ENCODE results near the gene WDR26. TPM values are rescaled to one million over a fixed set of nuclear protein-coding genes. Genes with fewer than 3 reads are reported as not detected.

WDR26 gene
- total and polyA plus RNA-seq, 2 of the 4 experiments (the other 2 are of a cell fraction): 23.8 to 46.4 TPM

- no peak overlapping the region for H3K27ac ChIP-seq (ENCODE audit: insufficient read depth, low read length)
These were observed 2.9 kb downstream of the WDR26 start for GRCh38 chr1:224431726-224432125.

More at GRCh38 chr1:224431726-224432125, 2.9 kb downstream of the WDR26 start:
- no peak overlapping the region for H2BK15ac ChIP-seq (ENCODE audit: low read depth, low read length)
- BruUV-seq (replicated peaks): no TSS peak
- peak overlapping the region; percentile 94 for H2BK5ac ChIP-seq (ENCODE audit: low read depth, low read length, poor library complexity, severe bottlenecking)
- H2AK9ac ChIP-seq (replicated peaks; ENCODE audit: low read depth, low read length, poor library complexity): no peak overlapping the region
- peaks cover 7 to 29% of the 10 kb centered on the region in 2 experiments for H3K79me1 ChIP-seq (ENCODE audit: low read depth in 1 of 2, low read length in 2 of 2)
- ATAC-seq (ENCODE audit: low read depth): no peak
- H2AK5ac ChIP-seq (ENCODE audit: low read depth, low read length): peak overlapping the region; percentile 27; the same call in 1 of the 2 replicates
- in situ Hi-C loops (cut with MboI; ENCODE audit: low sequenced_read_pairs) (no loop called here), intact Hi-C loops (cut with micrococcal nuclease) (loop anchor here (10.0 kb wide), 1 partner anchor 493 kb away; the partner anchor contains the start of gene DNAH14), dilution Hi-C loops (cut with HindIII; ENCODE audit: low sequenced_read_pairs, unreplicated experiment) (no loop called here)
- peaks cover 1% of the 10 kb centered on the region for H3K9me1 ChIP-seq (ENCODE audit: insufficient read depth, low read length)
- H3K14ac ChIP-seq (replicated peaks; ENCODE audit: low read depth, low read length): 0 out of 2 replicates have a peak overlapping the region, but pooled peaks have one; percentile 11
- WGBS, 2 experiments (ENCODE audit: extremely low coverage in 2 of 2, insufficient read length in 1 of 2): no CpG with 5 or more reads among the region's 2 CpGs
- ChIA-PET POLR2A (ENCODE audit: unreplicated experiment) (interaction anchor here (1.0 kb wide), 1 partner anchor 25 kb away, joined by 3 read pairs; no protein-coding TSS in a partner anchor), CTCF (interaction anchor here (0.5 to 1.0 kb wide), 2 partner anchors 19 to 1099 kb away, joined by 4 read pairs; no protein-coding TSS in a partner anchor)
- peak overlapping the region; percentile 49; the same call in 1 of the 2 replicates for H3K23ac ChIP-seq (ENCODE audit: low read depth, low read length)
- no peak overlapping the region for H2BK120ac ChIP-seq (ENCODE audit: low read depth, low read length)
- no peak for TF ChIP-seq ELK1 (IDR thresholded peaks at IDR 0.05; ENCODE audit: borderline replicate concordance, low read depth, low read length)
- no peak for TF ChIP-seq MXI1 (IDR thresholded peaks at IDR 0.05; ENCODE audit: borderline replicate concordance, low read depth, low read length)
- no peak for TF ChIP-seq POLR2A (IDR thresholded peaks at IDR 0.05; ENCODE audit: low read depth, low read length)
- TF ChIP-seq USF2 (IDR thresholded peaks at IDR 0.05; ENCODE audit: low read depth, low read length): no peak
- no peak for TF ChIP-seq MAZ (IDR thresholded peaks at IDR 0.05; ENCODE audit: borderline replicate concordance, low read depth, low read length)
- no peak for TF ChIP-seq CTCF (conservative IDR thresholded peaks at IDR 0.05; ENCODE audit: low read depth, low read length)
- no peak for TF ChIP-seq MAFK (IDR thresholded peaks at IDR 0.05; ENCODE audit: low read depth, low read length)
- no peak for TF ChIP-seq RAD21 (IDR thresholded peaks at IDR 0.05; ENCODE audit: low read length)
- no peak for TF ChIP-seq SMC3 (IDR thresholded peaks at IDR 0.05; ENCODE audit: low read depth, low read length)
- TF ChIP-seq RCOR1 (IDR thresholded peaks at IDR 0.05; ENCODE audit: insufficient replicate concordance, low read length): no peak
- no peak for TF ChIP-seq CHD1 (IDR thresholded peaks at IDR 0.05; ENCODE audit: low read depth, low read length)
- TF ChIP-seq FOS (IDR thresholded peaks at IDR 0.05; ENCODE audit: low read depth, low read length): no peak
- no peak for TF ChIP-seq BHLHE40 (IDR thresholded peaks at IDR 0.05; ENCODE audit: low read depth, low read length)
- TF ChIP-seq NFE2L2 (IDR thresholded peaks at IDR 0.05; ENCODE audit: low read depth, low read length): no peak
- no peak for TF ChIP-seq CEBPB (IDR thresholded peaks at IDR 0.05; ENCODE audit: low read depth, low read length)
- TF ChIP-seq RFX5 (IDR thresholded peaks at IDR 0.05; ENCODE audit: low read depth, low read length): no peak
- no peak overlapping the region for H4K8ac ChIP-seq (ENCODE audit: low read depth in 2 of 2, low read length in 2 of 2)
- no peak overlapping the region for H2BK20ac ChIP-seq (ENCODE audit: low read depth, low read length)
- DNase-seq: no peak
- no peaks in the 10 kb centered on the region for H3K27me3 ChIP-seq (ENCODE audit: control insufficient read depth, insufficient read depth, low read length)
- H3K36me3 ChIP-seq (ENCODE audit: control insufficient read depth, insufficient read depth, low read length): peaks cover 5% of the 10 kb centered on the region
- peaks cover 4% of the 10 kb centered on the region; the same call in 1 of the 2 replicates for H3K4me1 ChIP-seq (ENCODE audit: control insufficient read depth, insufficient read depth, low read length)
- peaks cover 44% of the 10 kb centered on the region for H4K20me1 ChIP-seq (ENCODE audit: insufficient read depth, low read length)
- H3K4me3 ChIP-seq (ENCODE audit: insufficient read depth, low read depth, low read length): peak overlapping the region; percentile 17
- no peak overlapping the region for H3K56ac ChIP-seq (ENCODE audit: extremely low read depth, insufficient read depth, low read length)
- no peaks in the 10 kb centered on the region for H3K9me3 ChIP-seq (ENCODE audit: control insufficient read depth, insufficient read depth, low read length)
- no peak overlapping the region for H3K18ac ChIP-seq (ENCODE audit: low read depth, low read length)
- no peak overlapping the region for H4K5ac ChIP-seq (ENCODE audit: low read depth, low read length)
- H4K91ac ChIP-seq (ENCODE audit: insufficient read depth, low read depth, low read length): no peak overlapping the region
- peak overlapping the region; percentile 95 for H3K4me2 ChIP-seq (ENCODE audit: low read depth, low read length)
- H3K9ac ChIP-seq (ENCODE audit: low read depth, low read length): peak overlapping the region; percentile 35; the same call in 1 of the 2 replicates
- H3K4ac ChIP-seq (ENCODE audit: low read depth, low read length): no peak overlapping the region
- H2AFZ ChIP-seq (replicated peaks; ENCODE audit: low read length, poor library complexity): no peak overlapping the region
